Umbilical cord (tissue), 2 donors: ENCODE results near the gene TMEM106B. TPM values are rescaled to one million over a fixed set of nuclear protein-coding genes. Genes with fewer than 3 reads are reported as not detected.

Source experiments
- DNase-seq: peaks from one replicate; pipeline ENCODE4 v3.0.0-alpha.2; 2015; ENCODE audit warnings: low spot score
- total RNA-seq: library from RNA; depleted of rRNA; stranded (reverse); fragments of >200 nt; gene quantifications from one replicate; pipeline ENCODE4 v1.2.3, GENCODE V29; 2014; ENCODE audit warnings: low replicate concordance; ENCODE audit not compliant: insufficient read depth

The TMEM106B gene
- total RNA-seq, 1 donor from 2014 or later: 77.5 TPM

- no peak for DNase-seq
Measured at GRCh38 chr7:12226756-12227155, 15.7 kb downstream of the TMEM106B start.

- no peak for DNase-seq
Measured at GRCh38 chr7:12228024-12228423, 16.9 kb downstream of the TMEM106B start.

- no peak for DNase-seq
Measured at GRCh38 chr7:12229046-12229445, 18.0 kb downstream of the TMEM106B start.

- no peak for DNase-seq
Measured at GRCh38 chr7:12231097-12231496, 20.0 kb downstream of the TMEM106B start.

GRCh38 chr7:12233175-12233574 lies 22.1 kb downstream of the TMEM106B start:
- no peak for DNase-seq

DNA sequence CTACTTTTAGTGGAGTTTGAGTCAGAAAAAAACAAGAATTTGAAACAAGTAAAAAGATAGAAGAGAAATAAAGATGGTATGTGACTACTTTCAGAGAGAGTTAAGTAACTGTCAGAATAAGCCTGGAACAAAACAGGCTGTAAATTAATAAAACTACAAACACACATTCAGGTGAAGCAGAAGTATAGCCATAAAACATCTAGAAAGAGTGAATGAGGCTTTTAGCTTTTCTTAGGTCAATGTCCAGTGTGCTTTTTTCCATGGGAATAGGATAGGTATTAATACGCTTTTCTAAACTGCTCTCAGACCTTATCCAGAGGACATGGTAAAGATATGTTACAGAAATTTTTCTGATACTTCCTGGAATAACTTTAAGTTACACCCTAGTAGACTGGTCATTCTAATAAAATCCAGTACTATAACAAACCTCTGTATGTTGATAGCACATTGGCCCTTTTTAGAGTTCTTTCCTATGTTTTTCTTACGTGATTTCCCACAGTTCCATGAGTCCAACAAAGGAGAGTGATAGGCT lies 23.3 kb downstream of the TMEM106B start:
- no peak for DNase-seq

- DNase-seq: no peak
Measured at GRCh38 chr7:12235970-12236369, 24.9 kb downstream of the TMEM106B start.

DNA sequence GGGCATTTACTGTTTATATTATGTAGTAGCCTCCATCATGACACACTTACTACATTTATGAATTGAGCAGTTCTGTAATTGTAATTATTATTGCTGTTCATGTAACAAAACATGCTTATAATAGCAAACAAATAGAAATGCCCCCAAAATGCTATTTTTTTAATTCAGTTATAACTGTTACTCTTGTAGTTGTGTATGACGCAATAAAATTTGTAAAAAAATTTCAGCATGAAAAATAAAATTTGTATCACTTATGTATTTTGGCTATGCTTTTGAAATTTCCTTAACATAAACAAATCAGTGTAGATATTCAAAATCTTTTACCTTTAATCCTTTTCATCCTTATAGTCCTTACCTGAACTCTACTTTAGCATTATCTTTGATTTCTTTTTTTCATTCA lies 25.9 kb downstream of the TMEM106B start:
- DNase-seq: no peak

DNA sequence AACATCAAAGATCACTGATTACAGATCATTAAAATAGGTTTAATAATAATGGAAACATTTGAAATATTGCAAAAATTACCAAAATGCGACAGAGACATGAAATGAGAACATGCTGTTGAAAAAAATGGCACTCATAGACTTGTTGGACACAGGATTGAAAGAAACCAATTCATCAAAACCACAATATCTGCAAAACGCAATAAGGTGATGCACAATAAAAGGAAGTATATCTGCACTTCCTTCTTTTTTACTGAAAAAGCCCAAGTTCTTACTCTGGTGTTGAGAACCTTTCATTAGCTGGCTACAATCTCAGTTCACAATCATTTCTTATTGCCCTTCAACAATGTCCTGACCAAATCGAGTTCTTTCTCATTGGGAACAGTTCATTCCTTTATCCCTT lies 28.7 kb downstream of the TMEM106B start:
- DNase-seq: no peak

DNA sequence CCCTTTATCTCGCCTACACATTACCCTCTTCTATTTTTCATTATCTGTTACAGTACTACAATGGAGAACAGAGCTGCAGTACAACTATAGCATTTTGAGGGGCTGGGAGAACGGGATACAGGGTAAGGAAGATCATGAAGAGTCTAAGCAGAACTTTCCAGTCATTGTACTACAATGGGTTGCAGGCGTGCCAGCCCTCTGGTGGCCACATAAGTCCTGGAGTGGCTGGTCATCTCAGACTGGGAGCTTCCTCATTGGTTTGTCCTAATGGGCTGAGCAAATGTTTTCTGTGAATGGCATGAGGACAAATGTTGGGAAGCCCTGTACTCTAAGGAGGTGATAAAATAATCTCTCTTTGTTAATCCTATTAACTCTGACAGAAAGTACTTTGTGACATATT lies 33.0 kb downstream of the TMEM106B start:
- no peak for DNase-seq

DNA sequence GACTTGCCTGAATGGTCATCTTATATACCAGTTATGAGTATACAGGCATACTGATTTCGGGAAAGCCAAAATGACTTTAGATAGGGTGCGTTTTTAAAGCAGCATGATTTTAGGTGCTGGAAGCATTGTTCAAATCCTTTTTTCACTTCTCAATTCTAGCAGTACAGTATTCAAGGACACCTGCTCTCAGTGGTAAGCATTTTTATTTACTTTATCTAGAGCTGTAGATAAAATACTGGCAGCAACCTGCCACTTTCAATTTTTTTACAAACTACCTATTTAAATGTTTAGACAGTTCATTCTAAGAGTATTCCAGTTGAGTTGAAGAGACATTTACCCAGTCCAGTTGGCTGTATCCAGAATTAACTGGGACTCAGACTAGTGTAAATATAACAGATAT lies 33.6 kb downstream of the TMEM106B start:
- DNase-seq: no peak

DNA sequence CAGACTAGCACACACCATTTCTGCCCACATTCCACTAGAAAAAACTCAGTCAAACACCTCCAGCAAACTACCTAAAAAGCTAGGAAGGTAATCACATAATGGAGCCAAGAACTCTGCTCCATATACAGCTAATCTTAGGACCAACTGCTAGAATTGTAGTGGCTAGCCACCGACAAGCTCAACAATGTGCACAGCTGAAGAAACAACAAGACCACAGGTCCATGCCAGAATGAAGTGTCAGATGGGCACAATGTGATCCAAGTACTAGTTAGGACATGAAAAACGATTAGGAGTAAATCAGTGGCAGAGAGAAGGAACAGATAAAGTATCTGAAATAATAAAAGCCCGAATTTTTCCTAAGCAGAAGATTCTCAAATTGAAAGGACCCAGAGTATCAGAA lies 38.6 kb downstream of the TMEM106B start:
- no peak for DNase-seq

- no peak for DNase-seq
Measured at GRCh38 chr7:12250232-12250631, 39.1 kb downstream of the TMEM106B start.

DNA sequence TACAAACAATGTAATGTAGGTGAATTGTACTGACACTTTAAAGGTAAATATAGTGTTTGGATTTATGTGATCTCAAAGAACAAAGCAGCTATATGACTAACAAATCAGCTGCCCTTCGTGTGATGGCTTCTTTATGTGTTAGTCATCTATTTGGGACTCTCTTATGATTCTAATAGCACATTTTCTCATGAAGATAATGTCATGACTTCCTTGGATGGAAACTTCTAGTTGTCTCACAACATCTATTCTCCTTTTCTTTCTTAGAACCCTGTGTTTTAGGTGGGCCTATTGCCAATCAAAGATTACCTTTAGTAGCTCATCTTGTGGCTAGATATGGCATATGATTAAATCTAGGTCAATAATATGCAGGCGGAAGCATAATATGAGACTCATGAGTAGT lies 45.0 kb downstream of the TMEM106B start:
- no peak for DNase-seq

- DNase-seq: no peak
Measured at GRCh38 chr7:12257582-12257981, 46.5 kb downstream of the TMEM106B start.

DNA sequence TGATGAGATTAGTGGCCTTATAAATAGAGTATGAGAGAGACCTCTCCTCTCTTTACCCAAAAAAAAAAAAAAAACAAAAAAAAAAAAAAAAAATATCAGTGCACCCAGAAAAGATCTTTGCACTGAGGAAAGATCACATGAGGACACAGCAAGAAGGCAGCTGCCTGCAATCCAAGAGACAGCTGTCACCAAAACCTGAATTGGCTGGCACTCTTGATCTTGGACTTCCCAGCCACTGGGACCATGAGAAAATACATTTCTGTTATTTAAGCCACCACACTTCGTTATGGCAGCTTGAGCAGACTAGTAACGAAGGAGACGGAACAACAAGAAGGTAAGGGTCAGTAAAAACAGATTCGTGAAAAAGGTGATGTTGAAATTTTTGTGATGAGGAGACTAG lies 47.0 kb downstream of the TMEM106B start:
- DNase-seq: no peak

DNA sequence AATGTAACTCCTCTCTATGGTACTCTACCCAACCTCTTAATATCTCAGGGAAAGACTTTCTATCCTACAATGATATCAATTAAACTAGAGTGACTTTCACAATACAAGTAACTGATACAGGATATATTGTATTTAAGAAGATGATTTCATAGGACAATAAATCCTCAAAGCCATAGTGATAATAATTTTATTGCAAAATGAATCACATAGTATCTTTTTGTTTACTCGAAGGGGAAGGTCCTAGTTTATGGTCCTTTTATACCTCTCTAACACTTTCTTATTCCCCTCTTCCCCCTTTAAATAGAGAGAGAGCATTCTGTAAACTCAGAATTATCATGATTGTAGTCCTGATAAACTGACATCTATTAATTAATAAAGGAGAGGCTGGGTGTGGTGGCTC lies 56.4 kb downstream of the TMEM106B start:
- DNase-seq: no peak

GRCh38 chr7:12269100-12269895 lies 58.2 kb downstream of the TMEM106B start:
- no peak for DNase-seq

- DNase-seq: peak; percentile 57
Measured at GRCh38 chr7:12281038-12281437, 69.9 kb downstream of the TMEM106B start.

GRCh38 chr7:12287901-12288300 lies 76.8 kb downstream of the TMEM106B start:
- no peak for DNase-seq

DNA sequence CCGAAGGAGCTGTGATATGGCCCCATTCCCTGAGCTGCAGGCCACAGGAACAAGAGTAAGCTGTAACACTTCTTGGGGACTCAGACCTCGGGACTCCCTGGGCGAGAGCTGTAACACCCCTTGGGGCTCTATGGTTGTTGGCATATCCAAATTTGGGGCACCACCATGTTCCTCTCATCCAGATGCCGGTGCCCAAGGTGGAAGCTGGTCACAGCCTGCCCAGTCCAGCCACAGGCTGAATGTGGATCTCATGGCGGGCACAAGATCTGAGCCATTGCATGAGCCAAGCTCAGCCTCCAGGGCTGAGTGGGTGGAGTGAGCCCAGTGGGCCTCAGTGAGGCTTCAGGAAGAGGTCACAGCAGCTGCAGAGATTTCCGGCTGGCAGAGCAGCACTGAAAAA lies 78.9 kb downstream of the TMEM106B start:
- no peak for DNase-seq

DNA sequence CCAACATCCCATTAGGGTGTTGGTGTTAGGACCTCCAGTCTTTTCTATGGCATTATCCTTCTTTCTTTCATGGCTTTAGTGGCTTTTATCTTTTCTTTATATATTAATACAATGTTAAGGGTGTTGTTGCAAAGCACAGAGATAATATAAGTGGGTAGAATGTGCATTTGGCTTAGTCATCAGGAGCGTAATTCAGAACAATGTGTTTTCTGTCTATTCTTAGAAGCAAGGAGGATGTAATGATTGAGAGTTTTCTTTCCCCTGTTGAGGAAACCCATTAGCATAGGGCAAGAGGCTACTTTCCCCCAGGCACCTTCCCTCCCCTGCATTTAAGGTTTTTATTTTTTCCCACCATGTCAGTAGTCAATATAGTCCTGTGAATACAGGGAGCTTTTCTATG lies 79.7 kb downstream of the TMEM106B start:
- DNase-seq: no peak

DNA sequence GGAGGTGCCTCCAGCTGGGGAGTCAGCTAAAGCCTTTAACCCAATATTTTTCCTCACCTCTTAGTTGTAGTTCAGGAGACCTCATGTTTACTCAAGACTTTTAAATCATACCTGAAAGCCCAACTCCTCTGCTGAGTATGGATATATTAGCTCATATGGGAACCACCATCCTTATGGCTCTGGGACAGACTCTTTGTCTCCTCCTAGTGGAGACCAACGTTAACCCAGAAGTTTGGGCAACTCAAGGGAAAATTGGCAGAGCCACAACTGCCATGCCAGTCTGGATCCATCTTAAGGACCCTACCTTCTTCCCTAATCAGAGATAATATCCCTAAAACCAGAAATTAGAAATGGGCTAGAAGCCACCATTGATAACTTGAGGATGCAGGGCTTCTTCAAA lies 80.8 kb downstream of the TMEM106B start:
- no peak for DNase-seq
